IMR-90 (cell line): ENCODE measurements around the gene SPPL2A. TPM values are rescaled to one million over a fixed set of nuclear protein-coding genes. Genes with fewer than 3 reads are reported as not detected.

Experiments used
- ATAC-seq: fragments of 200-7000 bp; cut with Tn5 transposase; 2 replicates; pipeline ENCODE4 v1.9.1; 2020; ENCODE audit warnings: low read depth, mild to moderate bottlenecking, moderate library complexity
- BruUV-seq: library from RNA; stranded (reverse); fragments of 400-500 nt; replicated peaks from 2 replicates; lab custom pipeline; 2021; lab: Mats Ljungman, UMichigan
- CTCF ChIA-PET: fragments of 300-600 bp; formaldehyde crosslinking; extraction: SDS; loops from one replicate; lab custom pipeline; 2021; ENCODE audit warnings: antibody characterized with exemption; lab: Yijun Ruan, JAX
- POLR2A ChIA-PET: fragments of 300-600 bp; sonication (Branson Sonifier 250); formaldehyde crosslinking; loops from one replicate; lab custom pipeline; 2022; ENCODE audit warnings: antibody characterized with exemption; ENCODE audit not compliant: unreplicated experiment; lab: Charles Lee
- DNase-seq: peaks from one replicate; pipeline ENCODE4 v3.0.0; 2013
- H2AFZ ChIP-seq: replicated peaks from 2 replicates; pipeline ENCODE3; 2013; ENCODE audit warnings: low read length, mild to moderate bottlenecking; ENCODE audit not compliant: poor library complexity
- H2AK5ac ChIP-seq: 2 replicates; pipeline ENCODE4 v1.6.1; 2013; ENCODE audit warnings: low read depth, low read length, inconsistent platforms
- H2AK9ac ChIP-seq: replicated peaks from 2 replicates; pipeline ENCODE3; 2013; ENCODE audit warnings: mild to moderate bottlenecking, low read depth, low read length, moderate library complexity; ENCODE audit not compliant: poor library complexity
- H2BK120ac ChIP-seq: 2 replicates; pipeline ENCODE4 v1.6.1; 2013; ENCODE audit warnings: low read depth, low read length, inconsistent platforms
- H2BK15ac ChIP-seq: 3 replicates; pipeline ENCODE4 v1.6.1; 2013; ENCODE audit warnings: low read depth, low read length, inconsistent platforms
- H2BK20ac ChIP-seq: 2 replicates; pipeline ENCODE4 v1.6.1; 2013; ENCODE audit warnings: low read depth, mild to moderate bottlenecking, inconsistent platforms, low read length, moderate library complexity
- H2BK5ac ChIP-seq: 2 replicates; pipeline ENCODE4 v1.6.1; 2013; ENCODE audit warnings: mild to moderate bottlenecking, low read depth, low read length, inconsistent platforms; ENCODE audit not compliant: poor library complexity, severe bottlenecking
- H3K14ac ChIP-seq: replicated peaks from 2 replicates; pipeline ENCODE4 v1.6.1; 2013; ENCODE audit warnings: low read depth, low read length, inconsistent platforms
- H3K18ac ChIP-seq: 2 replicates; pipeline ENCODE4 v1.6.1; 2013; ENCODE audit warnings: low read depth, low read length, control low read depth
- H3K23ac ChIP-seq: 2 replicates; pipeline ENCODE4 v1.6.1; 2013; ENCODE audit warnings: low read depth, low read length, inconsistent platforms
- H3K27ac ChIP-seq: 2 replicates; pipeline ENCODE4 v1.5.1; 2013; ENCODE audit warnings: mild to moderate bottlenecking, control low read depth, low read length; ENCODE audit not compliant: insufficient read depth
- H3K27me3 ChIP-seq: 2 replicates; pipeline ENCODE4 v1.6.1; 2013; ENCODE audit warnings: low read length; ENCODE audit not compliant: control insufficient read depth, insufficient read depth
- H3K36me3 ChIP-seq: 2 replicates; pipeline ENCODE4 v1.6.1; 2013; ENCODE audit warnings: low read length, mixed read lengths; ENCODE audit not compliant: control insufficient read depth, insufficient read depth
- H3K4ac ChIP-seq: 2 replicates; pipeline ENCODE4 v1.6.1; 2013; ENCODE audit warnings: low read depth, low read length, inconsistent platforms
- H3K4me1 ChIP-seq: 2 replicates; pipeline ENCODE4 v1.6.1; 2013; ENCODE audit warnings: low read length, mixed read lengths; ENCODE audit not compliant: control insufficient read depth, insufficient read depth
- H3K4me2 ChIP-seq: 2 replicates; pipeline ENCODE4 v1.6.1; 2013; ENCODE audit warnings: low read depth, mild to moderate bottlenecking, control low read depth, low read length, moderate library complexity
- H3K4me3 ChIP-seq: 2 replicates; pipeline ENCODE4 v1.5.1; 2013; ENCODE audit warnings: low read depth, mild to moderate bottlenecking, control low read depth, low read length, moderate library complexity; ENCODE audit not compliant: insufficient read depth
- H3K56ac ChIP-seq: 2 replicates; pipeline ENCODE4 v1.6.1; 2013; ENCODE audit warnings: low read length, inconsistent platforms; ENCODE audit not compliant: insufficient read depth; ENCODE audit errors: extremely low read depth
- H3K79me1 ChIP-seq, 2 experiments: 2 replicates each; pipeline ENCODE4 v1.6.1; 2013; ENCODE audit warnings: low read length in 2 of 2, inconsistent platforms in 1 of 2, low read depth in 1 of 2
- H3K9ac ChIP-seq: 2 replicates; pipeline ENCODE4 v1.6.1; 2013; ENCODE audit warnings: low read depth, low read length, control low read depth
- H3K9me1 ChIP-seq: 2 replicates; pipeline ENCODE4 v1.6.1; 2013; ENCODE audit warnings: low read length, inconsistent platforms; ENCODE audit not compliant: insufficient read depth
- H3K9me3 ChIP-seq: 2 replicates; pipeline ENCODE4 v1.6.1; 2013; ENCODE audit warnings: low read length; ENCODE audit not compliant: control insufficient read depth, insufficient read depth
- H4K20me1 ChIP-seq: 2 replicates; pipeline ENCODE4 v1.6.1; 2013; ENCODE audit warnings: low read length, inconsistent platforms; ENCODE audit not compliant: insufficient read depth
- H4K5ac ChIP-seq: 2 replicates; pipeline ENCODE4 v1.6.1; 2013; ENCODE audit warnings: mild to moderate bottlenecking, low read depth, low read length, control low read depth
- H4K8ac ChIP-seq, 2 experiments: 2 replicates each; pipeline ENCODE4 v1.6.1; 2013; ENCODE audit warnings: low read depth in 2 of 2, low read length in 2 of 2, control low read depth in 1 of 2, inconsistent platforms in 1 of 2
- H4K91ac ChIP-seq: 2 replicates; pipeline ENCODE4 v1.6.1; 2013; ENCODE audit warnings: low read depth, low read length, inconsistent platforms; ENCODE audit not compliant: insufficient read depth
- BHLHE40 ChIP-seq: fragments of 150-350 bp; IDR thresholded peaks from 2 replicates; pipeline ENCODE4 v1.6.1; 2016; ENCODE audit warnings: mild to moderate bottlenecking, low read depth, low read length
- CEBPB ChIP-seq: IDR thresholded peaks from 2 replicates; pipeline ENCODE4 v1.6.1; 2012; ENCODE audit warnings: low read depth, low read length, improper control_type of control experiment
- CTCF ChIP-seq: conservative IDR thresholded peaks from 2 replicates; pipeline ENCODE4 v1.5.1; 2012; ENCODE audit warnings: mild to moderate bottlenecking, low read depth, low read length, improper control_type of control experiment
- MAFK ChIP-seq: IDR thresholded peaks from 2 replicates; pipeline ENCODE4 v1.6.1; 2012; ENCODE audit warnings: low read depth, low read length, improper control_type of control experiment
- POLR2A ChIP-seq: IDR thresholded peaks from 2 replicates; pipeline ENCODE4 v1.6.1; 2012; ENCODE audit warnings: mild to moderate bottlenecking, low read depth, low read length
- RAD21 ChIP-seq: IDR thresholded peaks from 2 replicates; pipeline ENCODE4 v1.6.1; 2012; ENCODE audit warnings: low read length, improper control_type of control experiment
- SMC3 ChIP-seq: fragments of 150-350 bp; IDR thresholded peaks from 2 replicates; pipeline ENCODE4 v1.6.1; 2016; ENCODE audit warnings: low read depth, mild to moderate bottlenecking, antibody characterized with exemption, low read length, moderate library complexity
- dilution Hi-C: fragments of 300-500 bp; cut with HindIII; formaldehyde crosslinking; loops from one replicate; pipeline ENCODE4 v1.14.3; 2018; ENCODE audit warnings: low sequenced_read_pairs; ENCODE audit not compliant: unreplicated experiment
- in situ Hi-C: fragments of 300-500 bp; cut with MboI; formaldehyde crosslinking; loops from 3 replicates; pipeline ENCODE4 v1.14.3; 2019; ENCODE audit warnings: low sequenced_read_pairs, inconsistent platforms, mixed read lengths
- intact Hi-C: fragments of 100-400 bp; cut with micrococcal nuclease; formaldehyde crosslinking; loops from 2 replicates; pipeline ENCODE4 v1.10.0; 2022
- polyA plus RNA-seq, 3 experiments: library from polyadenylated mRNA; depleted of rRNA; stranded (reverse); fragments of >200 nt; gene quantifications; 2 replicates each; pipeline ENCODE4 v1.2.3, GENCODE V29; 2012; ENCODE audit warnings: low replicate concordance in 1 of 3
- total RNA-seq: library from RNA; depleted of rRNA; stranded (reverse); fragments of >200 nt; gene quantifications from 2 replicates; pipeline ENCODE4 v1.2.3, GENCODE V29; 2012

SPPL2A gene
- total and polyA plus RNA-seq, 2 of the 4 experiments (the other 2 are of a cell fraction) = 29.2 to 53.8 TPM

- Histone ChIP-seq H2BK5ac (peak overlapping the region; percentile 40), H3K4me3 (no peak overlapping the region), H3K14ac (no peak overlapping the region), H2AK9ac (no peak overlapping the region), H3K56ac (no peak overlapping the region), H3K18ac (no peak overlapping the region), H3K9me3 (no peaks in the 10 kb centered on the region), H2AK5ac (peak overlapping the region; percentile 35; the same call in 1 of the 2 replicates), H2AFZ (no peak overlapping the region), H4K20me1 (peaks cover 38% of the 10 kb centered on the region), H3K9ac (no peak overlapping the region; the same call in 1 of the 2 replicates), H3K23ac (no peak overlapping the region), H2BK15ac (peak overlapping the region; percentile 40; the same call in 1 of the 3 replicates), H4K5ac (no peak overlapping the region), H3K9me1 (peaks cover 4% of the 10 kb centered on the region; the same call in 1 of the 2 replicates), H3K36me3 (peaks cover 1% of the 10 kb centered on the region; the same call in 1 of the 2 replicates), H3K79me1 (peaks cover 20 to 63% of the 10 kb centered on the region in 2 experiments), H4K8ac (no peak overlapping the region), H2BK20ac (no peak overlapping the region; the same call in 1 of the 2 replicates), H3K27me3 (no peaks in the 10 kb centered on the region), H2BK120ac (no peak overlapping the region), H3K27ac (no peak overlapping the region), H3K4me1 (peaks cover 8% of the 10 kb centered on the region), H4K91ac (no peak overlapping the region), H3K4me2 (no peak overlapping the region), H3K4ac (no peak overlapping the region)
- intact Hi-C loops (loop anchor here (1.0 to 10.0 kb wide), 3 partner anchors 202 to 519 kb away; partner anchors contain the start of gene AP4E1), dilution Hi-C loops (no loop called here), in situ Hi-C loops (loop anchor here (5.0 kb wide), 1 partner anchor 232 kb away; the partner anchor contains the start of gene AP4E1)
- CTCF ChIA-PET = interaction anchor here (0.6 to 1.3 kb wide), 4 partner anchors 17 to 212 kb away, joined by 3 to 10 read pairs (median 3); no protein-coding TSS in a partner anchor
- peak; percentile 59 for DNase-seq
- POLR2A ChIA-PET = interaction anchor here (0.6 kb wide), 1 partner anchor 209 kb away, joined by 3 read pairs; no protein-coding TSS in a partner anchor
- BruUV-seq = no TSS peak
- TF ChIP-seq CEBPB (no peak), BHLHE40 (no peak), RAD21 (peak; percentile 71), MAFK (0 out of 2 replicates have a peak, but pooled peaks have one; percentile 8), SMC3 (peak; percentile 82), POLR2A (no peak), CTCF (peak; percentile 76)
- ATAC-seq = peak; percentile 53; the same call in 1 of the 2 replicates
Observed at GRCh38 chr15:50675535-50676144, 89.9 kb downstream of the SPPL2A start.
